Measurements from ENCODE around the gene REXO4. TPM values are rescaled to one million over a fixed set of nuclear protein-coding genes. Genes with fewer than 3 reads are reported as not detected.
A peak's percentile ranks its signal among the peaks of the same experiment; 100 is the strongest.

REXO4 gene
- total and polyA plus RNA-seq, 10 of the 15 experiments (the other 5 are each of a cell fraction or from before 2014, with no cell fraction given), result 2.7 to 43.9 (median 30.5) TPM

- no peak for TF ChIP-seq CHD2 (IDR thresholded peaks at IDR 0.05; ENCODE audit: borderline replicate concordance, low read depth, low read length)
- peak; percentile 80 for TF ChIP-seq SIN3A (IDR thresholded peaks at IDR 0.05; ENCODE audit: low read depth, low read length)
- TF ChIP-seq SUZ12 (IDR thresholded peaks at IDR 0.05; ENCODE audit: unreplicated experiment), result no peak
- no peak for TF ChIP-seq NR2C2 (IDR thresholded peaks at IDR 0.05; ENCODE audit: borderline replicate concordance, control insufficient read depth, insufficient read length, low read depth)
- TF ChIP-seq KDM1A (IDR thresholded peaks at IDR 0.05; ENCODE audit: borderline replicate concordance), result no peak
- TF ChIP-seq ZBED1 (IDR thresholded peaks at IDR 0.05; ENCODE audit: borderline replicate concordance), result no peak
- TF ChIP-seq MLLT1 (IDR thresholded peaks at IDR 0.05), result no peak
- TF ChIP-seq ZSCAN29 (IDR thresholded peaks at IDR 0.05), result no peak
- no peak for TF ChIP-seq YBX1 (IDR thresholded peaks at IDR 0.05)
- peak; percentile 70 for TF ChIP-seq SP1 (IDR thresholded peaks at IDR 0.05; ENCODE audit: low read depth, low read length)
- TF ChIP-seq CREM (IDR thresholded peaks at IDR 0.05; ENCODE audit: low read depth), result peak; percentile 60
- no peak for TF ChIP-seq ZZZ3 (IDR thresholded peaks at IDR 0.05; ENCODE audit: control insufficient read depth, insufficient read length, low read depth)
- TF ChIP-seq NFIC (IDR thresholded peaks at IDR 0.05; ENCODE audit: low read depth, low read length), result no peak
- TF ChIP-seq NRF1 (conservative IDR thresholded peaks at IDR 0.05; ENCODE audit: low read depth, low read length), result no peak; the same call in 1 of the 2 replicates
- TF ChIP-seq, protein P1, sequence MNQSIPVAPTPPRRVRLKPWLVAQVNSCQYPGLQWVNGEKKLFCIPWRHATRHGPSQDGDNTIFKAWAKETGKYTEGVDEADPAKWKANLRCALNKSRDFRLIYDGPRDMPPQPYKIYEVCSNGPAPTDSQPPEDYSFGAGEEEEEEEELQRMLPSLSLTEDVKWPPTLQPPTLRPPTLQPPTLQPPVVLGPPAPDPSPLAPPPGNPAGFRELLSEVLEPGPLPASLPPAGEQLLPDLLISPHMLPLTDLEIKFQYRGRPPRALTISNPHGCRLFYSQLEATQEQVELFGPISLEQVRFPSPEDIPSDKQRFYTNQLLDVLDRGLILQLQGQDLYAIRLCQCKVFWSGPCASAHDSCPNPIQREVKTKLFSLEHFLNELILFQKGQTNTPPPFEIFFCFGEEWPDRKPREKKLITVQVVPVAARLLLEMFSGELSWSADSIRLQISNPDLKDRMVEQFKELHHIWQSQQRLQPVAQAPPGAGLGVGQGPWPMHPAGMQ (IDR thresholded peaks at IDR 0.05; ENCODE audit: borderline replicate concordance), result no peak
- TF ChIP-seq ZNF207 (IDR thresholded peaks at IDR 0.05; ENCODE audit: borderline replicate concordance), result peak; percentile 68; the same call in 1 of the 2 replicates
- peak; percentile 83 for TF ChIP-seq POLR2AphosphoS5 (IDR thresholded peaks at IDR 0.05; ENCODE audit: low read length)
- TF ChIP-seq ZNF274 (IDR thresholded peaks at IDR 0.05; ENCODE audit: insufficient read depth, insufficient read length), result no peak
- TF ChIP-seq NFXL1 (IDR thresholded peaks at IDR 0.05; ENCODE audit: borderline replicate concordance), result peak; percentile 76; the same call in 1 of the 2 replicates
- TF ChIP-seq MTA3 (IDR thresholded peaks at IDR 0.05; ENCODE audit: borderline replicate concordance, low read length), result no peak
- no peak for TF ChIP-seq PAX5 (IDR thresholded peaks at IDR 0.05; ENCODE audit: borderline replicate concordance, low read depth, low read length)
- peak; percentile 58 for TF ChIP-seq RUNX3 (IDR thresholded peaks at IDR 0.05; ENCODE audit: low read length)
- TF ChIP-seq SRF (IDR thresholded peaks at IDR 0.05; ENCODE audit: low read depth in 2 of 2, low read length in 2 of 2), result peak; percentile 5 to 49; a peak in 1 of 4 replicates
- TF ChIP-seq SPI1 (IDR thresholded peaks at IDR 0.05; ENCODE audit: borderline replicate concordance, insufficient read depth, low read depth, low read length), result peak; percentile 12; the same call in 1 of the 2 replicates
- no peak for TF ChIP-seq EED (IDR thresholded peaks at IDR 0.05; ENCODE audit: low read depth)
- TF ChIP-seq HSF1 (IDR thresholded peaks at IDR 0.05; ENCODE audit: low read depth, low read length), result no peak
- TF ChIP-seq MEF2B (IDR thresholded peaks at IDR 0.05; ENCODE audit: partially characterized antibody, poor library complexity, severe bottlenecking), result no peak
These were observed 41.8 kb downstream of the REXO4 start, which contains the start of the genes STKLD1 and SURF4 (continued) for GRCh38 chr9:133375724-133376654.

Measured in GM12878 (cell line).